Endothelial cell of umbilical vein (primary cell): ENCODE data around the gene GLB1L.

Experiments used
- EZH2 ChIP-seq: IDR thresholded peaks from 2 replicates; pipeline ENCODE4 v1.6.1; 2012; ENCODE audit warnings: borderline replicate concordance, low read depth, mild to moderate bottlenecking, moderate library complexity, low read length, inconsistent platforms; ENCODE audit not compliant: severe bottlenecking
- FOS ChIP-seq: IDR thresholded peaks from 2 replicates; pipeline ENCODE4 v1.6.1; 2011; ENCODE audit warnings: mild to moderate bottlenecking, low read length, moderate library complexity, borderline replicate concordance; ENCODE audit not compliant: insufficient read depth
- GATA2 ChIP-seq: IDR thresholded peaks from 2 replicates; pipeline ENCODE4 v1.7.0; 2011; ENCODE audit warnings: low read depth, mild to moderate bottlenecking, moderate library complexity, mixed read lengths, low read length; ENCODE audit not compliant: insufficient read length, insufficient read depth
- JUN ChIP-seq: IDR thresholded peaks from 2 replicates; pipeline ENCODE4 v1.6.1; 2011; ENCODE audit warnings: borderline replicate concordance, low read depth; ENCODE audit not compliant: insufficient read length, insufficient read depth
- MAX ChIP-seq: IDR thresholded peaks from 2 replicates; pipeline ENCODE4 v1.6.1; 2011; ENCODE audit not compliant: insufficient read depth, insufficient read length
- MYC ChIP-seq: IDR thresholded peaks from one replicate; pipeline ENCODE4 v1.6.1; 2011; ENCODE audit warnings: mild to moderate bottlenecking, low read depth, low read length
- POLR2A ChIP-seq: IDR thresholded peaks from 2 replicates; pipeline ENCODE4 v1.6.1; 2012; ENCODE audit warnings: low read depth, mild to moderate bottlenecking, control low read depth, low read length
- POLR2AphosphoS5 ChIP-seq: IDR thresholded peaks from 2 replicates; pipeline ENCODE4 v1.6.1; 2012; ENCODE audit warnings: low read depth, mild to moderate bottlenecking, control low read depth, low read length, moderate library complexity; ENCODE audit not compliant: insufficient read depth
- TF ChIP-seq, protein P1 (sequence below), 2 donors: IDR thresholded peaks; 1 replicate in 1 of 2; 2 replicates in 1 of 2; pipeline ENCODE4 v1.5.1; 2011; ENCODE audit warnings: low read length in 2 of 2, mild to moderate bottlenecking in 2 of 2, moderate library complexity in 2 of 2, control low read depth in 1 of 2, inconsistent platforms in 1 of 2, low read depth in 1 of 2; ENCODE audit not compliant: insufficient read depth in 1 of 2; ENCODE audit errors: extremely low read depth in 1 of 2

- TF ChIP-seq, protein P1, sequence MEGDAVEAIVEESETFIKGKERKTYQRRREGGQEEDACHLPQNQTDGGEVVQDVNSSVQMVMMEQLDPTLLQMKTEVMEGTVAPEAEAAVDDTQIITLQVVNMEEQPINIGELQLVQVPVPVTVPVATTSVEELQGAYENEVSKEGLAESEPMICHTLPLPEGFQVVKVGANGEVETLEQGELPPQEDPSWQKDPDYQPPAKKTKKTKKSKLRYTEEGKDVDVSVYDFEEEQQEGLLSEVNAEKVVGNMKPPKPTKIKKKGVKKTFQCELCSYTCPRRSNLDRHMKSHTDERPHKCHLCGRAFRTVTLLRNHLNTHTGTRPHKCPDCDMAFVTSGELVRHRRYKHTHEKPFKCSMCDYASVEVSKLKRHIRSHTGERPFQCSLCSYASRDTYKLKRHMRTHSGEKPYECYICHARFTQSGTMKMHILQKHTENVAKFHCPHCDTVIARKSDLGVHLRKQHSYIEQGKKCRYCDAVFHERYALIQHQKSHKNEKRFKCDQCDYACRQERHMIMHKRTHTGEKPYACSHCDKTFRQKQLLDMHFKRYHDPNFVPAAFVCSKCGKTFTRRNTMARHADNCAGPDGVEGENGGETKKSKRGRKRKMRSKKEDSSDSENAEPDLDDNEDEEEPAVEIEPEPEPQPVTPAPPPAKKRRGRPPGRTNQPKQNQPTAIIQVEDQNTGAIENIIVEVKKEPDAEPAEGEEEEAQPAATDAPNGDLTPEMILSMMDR (IDR thresholded peaks at IDR 0.05; ENCODE audit: extremely low read depth in 1 of 2, insufficient read depth in 1 of 2, low read depth in 1 of 2, low read length in 2 of 2) = no peak
- no peak for TF ChIP-seq MAX
- TF ChIP-seq EZH2 = no peak
- TF ChIP-seq POLR2A = no peak
- TF ChIP-seq POLR2AphosphoS5 = no peak
- TF ChIP-seq MYC = no peak
- no peak for TF ChIP-seq GATA2
- TF ChIP-seq FOS = no peak
- no peak for TF ChIP-seq JUN
Observed at GRCh38 chr2:219282943-219283581, 37.8 kb upstream of the GLB1L start.
